NCI-H146 (cell line): ENCODE data around the gene PRKX.
"Not testable (repeated sequence)": the region's sequence is repeated elsewhere in the genome, so short reads cannot be mapped to it uniquely, and the experiment has no call there.

ENCODE experiments used
- DNase-seq: peaks from one replicate; lab custom pipeline; 2025; lab: John Stamatoyannopoulos, UW

Gene PRKX

DNA sequence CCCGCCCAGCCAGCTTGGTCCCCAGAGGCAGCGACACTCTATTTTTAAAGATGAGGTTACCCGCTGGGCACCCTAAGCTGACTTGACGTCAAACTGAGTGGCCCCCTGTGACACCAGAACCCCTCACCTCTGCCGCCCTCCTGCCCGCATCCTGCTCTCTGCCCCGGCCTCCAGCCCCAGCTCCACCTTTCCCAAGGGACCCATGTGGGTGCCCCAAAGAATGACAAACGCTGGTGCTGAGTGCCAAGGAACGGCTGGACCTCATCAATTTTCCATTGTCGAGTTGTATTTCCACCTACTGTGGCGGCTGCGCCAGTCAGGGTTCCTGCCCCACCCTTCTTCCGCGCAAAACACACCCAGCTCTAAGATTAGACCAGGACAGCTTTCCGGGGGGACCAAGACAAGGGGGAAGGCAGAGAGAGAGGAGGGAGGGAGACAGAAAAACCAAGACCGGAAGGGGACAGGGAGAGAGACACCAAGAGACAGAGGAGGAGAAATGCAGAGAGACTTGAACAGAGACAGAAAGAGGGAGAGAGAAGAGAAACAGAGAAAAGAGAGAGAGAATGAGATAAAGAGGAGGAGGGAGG, 2.0 kb downstream of the PRKX start:
- no peak for DNase-seq

DNA sequence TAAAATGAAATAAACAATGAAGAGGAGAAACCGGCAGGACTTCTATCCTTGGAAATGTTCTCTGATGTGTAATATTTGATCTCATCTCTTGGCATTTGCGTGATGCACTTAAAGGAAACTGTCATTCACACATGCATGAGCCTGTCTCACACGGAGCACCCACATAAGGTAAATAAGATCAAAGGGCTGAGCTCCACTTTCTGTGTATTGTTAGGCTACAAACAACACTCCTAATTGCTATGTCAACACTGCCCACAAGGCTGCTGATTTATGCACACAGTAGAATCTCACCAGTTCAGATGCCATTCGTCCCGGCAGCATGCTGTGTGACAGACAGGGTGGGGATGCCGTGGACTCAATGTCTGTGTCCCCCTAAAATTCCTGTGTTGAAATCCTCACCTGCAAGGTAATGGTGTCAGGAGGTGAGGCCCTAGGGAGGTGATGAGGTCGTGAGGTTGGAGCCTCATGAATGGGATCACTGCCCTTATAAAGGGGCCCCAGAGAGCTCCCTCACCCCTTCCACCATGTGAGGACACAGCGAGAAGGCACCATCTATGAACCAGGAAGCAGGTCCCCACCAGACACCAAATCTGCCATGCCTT, 5.7 kb downstream of the PRKX start:
- DNase-seq: peak; percentile 48

DNA sequence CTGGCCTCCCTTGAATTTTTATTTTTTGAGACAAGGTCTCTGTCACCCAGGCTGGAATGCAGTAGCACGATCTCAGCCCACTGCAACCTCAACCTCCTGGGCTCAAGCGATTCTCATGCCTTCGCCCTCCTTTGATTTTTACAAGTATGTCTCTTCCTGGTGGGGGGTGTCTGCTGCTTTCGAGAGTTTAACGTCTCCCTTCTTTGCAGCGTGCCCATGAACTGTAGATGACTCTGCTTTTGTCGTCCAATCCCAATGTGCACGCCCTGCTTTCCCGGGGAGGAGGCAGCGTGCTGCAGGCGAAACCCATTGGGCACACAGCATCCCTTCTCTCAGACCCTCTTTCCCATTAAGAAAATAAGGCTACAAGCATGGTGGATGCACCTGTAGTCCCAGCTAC, 7.0 kb downstream of the PRKX start:
- DNase-seq: no peak

DNA sequence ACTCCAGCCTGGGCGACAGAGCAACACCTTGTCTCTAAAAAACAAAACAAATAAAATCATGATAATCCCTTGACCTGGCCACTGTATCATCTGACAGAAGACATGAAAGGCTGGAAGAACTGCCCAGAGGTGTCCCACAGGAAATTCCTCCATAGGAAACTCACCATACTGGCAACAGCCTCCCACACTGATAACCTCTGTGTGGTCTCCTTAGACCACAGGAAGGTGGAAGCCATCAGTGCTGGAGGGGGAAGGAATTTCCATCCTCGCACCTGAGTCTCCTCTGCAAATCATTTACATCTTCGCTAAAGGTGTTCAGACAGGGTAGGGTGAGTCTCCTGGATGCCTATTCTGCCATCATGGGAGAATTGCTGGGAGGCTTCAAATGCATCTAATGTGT, 10.2 kb downstream of the PRKX start:
- not testable (repeated sequence) for DNase-seq

DNA sequence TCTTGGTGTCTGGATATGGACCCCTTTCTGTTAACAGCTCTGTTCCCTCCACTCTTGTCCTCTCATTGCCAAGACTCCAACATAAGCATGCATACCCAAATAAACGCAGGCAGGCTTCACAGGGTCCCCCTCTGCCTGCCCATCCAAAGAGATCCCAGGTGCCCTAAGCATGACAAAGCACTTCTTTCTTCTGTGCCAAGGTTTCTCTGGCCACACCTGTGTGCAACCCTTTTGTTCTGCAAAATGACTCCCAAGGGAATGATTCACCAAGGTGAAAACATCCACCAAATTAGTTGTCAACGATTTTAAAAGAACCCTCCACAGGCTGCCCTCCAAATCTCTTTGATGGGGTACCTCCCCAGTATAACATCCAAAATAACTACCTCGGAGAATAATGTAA, 11.4 kb downstream of the PRKX start:
- DNase-seq: not testable (repeated sequence)

DNA sequence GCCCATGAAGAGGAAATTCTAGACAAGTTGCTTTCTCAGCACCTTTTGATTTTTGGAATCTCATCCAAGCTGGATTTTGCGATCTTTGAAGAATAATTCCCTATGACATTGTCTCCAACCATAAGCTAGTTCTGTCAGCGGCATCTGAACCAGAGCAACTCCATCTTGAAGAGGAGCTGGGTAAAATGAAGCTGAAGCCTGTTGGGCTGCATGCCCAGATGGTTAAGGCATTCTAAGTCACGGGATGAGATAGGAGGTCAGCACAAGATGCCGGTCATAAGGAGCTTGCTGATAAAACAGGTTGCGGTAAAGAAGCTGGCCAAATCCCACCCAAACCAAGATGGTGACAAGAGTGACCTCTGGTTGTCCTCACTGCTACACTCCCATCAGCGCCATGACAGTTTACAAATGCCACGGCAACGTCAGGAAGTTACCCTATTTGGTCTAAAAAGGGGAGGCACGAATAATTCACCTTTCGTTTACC, 12.0 kb downstream of the PRKX start:
- not testable (repeated sequence) for DNase-seq

DNA sequence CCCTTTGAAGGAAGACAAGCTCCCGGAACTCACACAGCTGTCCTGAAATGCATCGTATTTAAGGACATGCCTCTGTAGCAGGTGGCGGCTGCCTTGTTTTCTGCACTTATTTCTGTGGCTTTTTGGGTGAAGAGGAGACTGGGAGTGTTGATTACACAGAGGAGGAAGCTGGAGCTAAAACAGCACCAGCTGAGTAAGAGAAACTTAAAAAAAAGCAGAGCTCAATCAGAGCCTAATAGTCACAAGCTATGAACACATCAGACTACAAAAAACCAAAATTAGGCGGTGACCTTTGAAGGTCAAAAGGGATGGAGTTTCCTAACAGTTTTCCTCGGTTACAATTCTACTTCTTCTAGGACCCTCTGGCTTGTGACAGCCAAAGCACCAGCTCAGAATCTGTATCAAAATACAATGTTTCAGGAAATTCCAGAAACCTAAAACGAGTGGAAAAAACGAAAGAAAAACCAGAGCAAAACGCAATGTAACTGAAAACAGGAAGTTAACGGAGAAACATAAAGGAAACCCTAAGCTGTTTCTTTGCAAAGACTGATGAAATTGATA, 13.5 kb downstream of the PRKX start:
- DNase-seq: no peak

DNA sequence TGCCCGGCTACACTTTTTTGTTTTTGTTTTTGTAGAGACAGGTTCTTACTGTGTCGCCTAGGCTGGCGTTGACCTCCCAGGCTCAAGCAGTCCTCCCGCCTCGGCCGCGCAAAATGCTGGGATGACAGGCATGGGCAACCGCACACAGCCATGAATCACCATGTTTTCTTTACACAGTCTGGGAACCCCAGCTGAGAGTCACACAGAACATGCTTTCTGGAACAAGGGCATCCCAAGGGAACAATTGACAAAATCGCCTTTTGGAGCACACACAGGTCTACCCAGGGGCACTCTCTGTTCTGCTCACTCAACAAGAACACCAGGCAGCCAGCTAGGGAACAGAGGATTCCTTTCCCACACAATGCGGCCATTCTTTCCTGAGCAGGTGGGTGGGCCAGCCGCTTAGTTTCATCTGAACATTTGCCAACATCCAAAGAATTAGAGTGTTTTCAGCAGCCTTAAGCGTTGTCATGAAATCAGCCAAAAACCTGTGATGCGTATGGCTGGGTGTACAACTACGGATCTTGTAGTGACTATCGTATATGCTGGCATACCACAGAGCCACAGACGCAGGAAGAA, 15.7 kb downstream of the PRKX start:
- peak; percentile 73 for DNase-seq

DNA sequence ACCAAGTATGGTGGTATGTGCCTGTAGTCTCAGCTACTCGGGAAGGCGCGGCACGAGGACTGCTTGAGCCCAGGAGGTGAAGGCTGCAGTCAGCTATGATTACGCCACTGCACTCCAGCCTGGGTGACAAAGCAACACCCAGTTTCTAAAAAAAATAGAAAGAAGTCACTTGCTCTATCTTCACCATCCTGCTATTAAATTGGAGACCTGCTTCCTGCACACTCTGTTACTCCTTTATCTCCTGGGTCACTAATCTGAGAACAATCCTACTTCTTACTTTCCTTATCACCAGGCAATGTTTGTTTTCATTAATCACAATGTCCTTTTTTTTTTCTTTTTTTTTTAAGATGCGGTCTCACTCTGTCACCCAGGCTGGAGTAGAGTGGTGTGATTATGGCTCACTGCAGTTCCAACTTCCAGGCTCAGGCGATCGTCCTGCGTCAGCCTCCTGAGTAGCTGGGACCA, 16.2 kb downstream of the PRKX start:
- peak; percentile 37 for DNase-seq

DNA sequence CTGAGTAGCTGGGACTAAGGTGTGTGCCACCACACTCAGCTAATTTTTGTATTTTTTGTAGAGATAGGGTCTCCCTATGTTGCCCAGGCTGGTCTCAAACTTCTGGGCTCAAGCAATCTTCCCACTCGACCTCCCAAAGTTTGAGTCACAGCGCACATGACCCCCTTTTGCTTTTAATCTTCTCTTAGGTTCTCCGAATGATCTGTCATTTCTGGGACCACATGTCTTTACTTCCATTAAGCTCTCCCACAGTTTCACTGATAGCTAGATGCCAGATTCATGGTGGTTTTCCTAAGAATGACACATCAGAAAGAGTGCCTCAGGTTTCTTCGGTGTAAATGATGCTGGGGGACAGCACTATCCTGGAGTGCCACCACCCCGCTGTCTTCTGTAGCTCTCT, 17.9 kb downstream of the PRKX start:
- no peak for DNase-seq

DNA sequence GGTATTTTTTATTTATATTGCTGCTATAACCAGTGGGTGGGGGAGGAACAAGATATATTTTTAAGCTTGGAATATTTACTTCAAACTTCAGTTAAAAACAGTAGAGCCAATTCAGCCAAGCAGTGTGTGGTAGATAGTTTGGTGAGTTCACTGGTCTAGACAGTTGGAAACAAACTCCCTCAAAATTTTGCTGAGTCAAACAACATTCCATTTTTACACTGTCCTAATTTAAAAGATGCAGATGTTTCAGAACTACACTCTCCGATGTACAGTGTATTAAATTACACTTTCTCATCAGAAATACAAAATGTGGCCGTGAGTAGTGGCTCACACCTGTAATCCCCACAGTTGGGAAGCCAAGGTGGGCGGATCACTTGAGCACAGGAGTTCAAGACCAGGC, 23.3 kb downstream of the PRKX start:
- DNase-seq: no peak

DNA sequence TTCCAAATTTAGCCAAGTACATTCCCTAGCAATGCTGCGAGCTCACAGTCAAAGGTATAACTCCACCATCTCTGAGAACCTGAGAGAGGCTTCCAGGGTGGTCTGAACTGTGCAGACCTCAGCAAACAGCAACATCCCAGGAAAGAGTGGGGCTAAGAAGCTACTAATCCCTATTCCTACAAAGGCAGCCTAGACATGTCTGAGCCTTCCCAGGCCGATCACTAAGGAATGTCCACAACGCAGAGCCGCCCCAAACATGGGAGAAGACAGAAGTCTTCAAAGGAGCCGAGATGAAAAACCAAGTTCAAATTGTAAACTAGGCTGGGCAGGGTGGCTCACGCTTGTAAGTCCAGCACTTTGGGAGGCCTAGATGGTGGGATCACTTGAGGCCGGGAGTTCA, 30.2 kb downstream of the PRKX start:
- not testable (repeated sequence) for DNase-seq

DNA sequence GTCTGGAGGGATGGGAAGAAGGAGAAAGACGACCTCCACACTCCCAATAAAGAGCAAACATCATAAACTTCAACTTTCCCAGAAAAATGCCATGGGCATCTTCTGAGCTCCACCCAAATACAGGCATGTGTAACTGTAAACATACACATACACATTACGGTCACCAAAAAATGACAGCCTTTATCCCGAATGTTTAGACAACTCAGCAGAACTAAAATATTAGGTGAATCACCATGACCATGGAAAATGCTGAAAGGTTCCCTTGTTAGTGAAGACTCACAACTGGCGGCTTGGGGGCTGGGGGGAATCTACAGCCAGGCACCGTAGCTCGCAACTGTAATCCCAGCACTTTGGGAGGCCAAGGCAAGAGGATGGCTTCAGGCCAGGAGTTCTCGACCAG, 33.0 kb downstream of the PRKX start:
- no peak for DNase-seq

DNA sequence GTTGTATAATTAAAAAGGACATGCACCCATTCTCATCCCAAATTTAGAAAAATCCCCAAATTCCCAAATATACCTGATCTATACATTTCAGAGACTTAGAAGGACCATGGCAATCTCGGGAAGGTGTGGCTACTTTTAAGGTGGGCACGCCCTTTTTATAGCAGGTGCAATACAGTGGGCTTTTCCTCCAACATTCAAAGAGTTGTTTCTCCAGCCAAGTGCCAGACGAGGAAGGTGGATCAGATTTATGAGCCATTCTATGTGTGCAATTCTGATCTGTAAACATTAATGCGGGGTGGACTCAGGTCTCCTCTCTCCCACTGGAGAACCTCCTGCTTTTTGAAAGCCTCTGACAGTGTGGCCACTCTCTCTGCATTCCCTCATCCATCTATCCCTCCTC, 33.8 kb downstream of the PRKX start:
- no peak for DNase-seq

DNA sequence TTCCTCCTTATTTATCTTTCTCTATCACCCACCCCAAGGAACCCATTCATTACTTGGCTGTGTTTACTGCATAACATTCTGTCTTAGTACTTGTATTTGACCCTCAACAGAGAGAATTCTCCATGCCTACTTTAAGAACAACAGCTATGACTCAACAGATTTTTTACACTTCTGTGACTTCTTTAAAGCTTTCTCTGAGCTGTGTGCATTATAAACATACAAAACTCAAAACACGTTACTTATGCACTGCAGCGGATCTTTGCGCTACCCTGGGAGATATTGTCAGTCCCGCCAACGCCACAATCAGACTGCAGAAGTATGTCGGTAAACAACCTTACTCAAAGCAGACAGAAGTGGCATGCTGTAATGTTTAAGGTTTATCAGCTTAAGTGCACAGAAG, 35.1 kb downstream of the PRKX start:
- DNase-seq: no peak

DNA sequence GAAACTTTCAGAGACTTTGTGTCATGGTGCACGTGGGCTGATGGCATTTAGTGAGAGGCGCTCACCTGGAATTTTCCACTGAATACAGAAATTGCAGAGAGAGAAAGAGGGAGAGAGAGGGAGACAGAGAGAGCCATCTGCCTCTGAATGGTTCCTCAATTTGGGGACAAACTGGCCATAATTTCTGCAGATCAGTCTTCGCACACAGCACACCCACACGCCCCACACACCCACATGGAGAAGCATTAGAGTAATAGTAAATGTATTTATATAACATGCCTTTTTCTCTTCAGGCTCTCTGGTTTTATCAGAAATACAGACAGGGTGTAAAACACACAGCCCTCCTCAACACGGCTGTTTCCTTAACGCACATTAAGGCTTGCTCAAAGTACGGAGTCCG, 38.6 kb downstream of the PRKX start:
- DNase-seq: no peak

DNA sequence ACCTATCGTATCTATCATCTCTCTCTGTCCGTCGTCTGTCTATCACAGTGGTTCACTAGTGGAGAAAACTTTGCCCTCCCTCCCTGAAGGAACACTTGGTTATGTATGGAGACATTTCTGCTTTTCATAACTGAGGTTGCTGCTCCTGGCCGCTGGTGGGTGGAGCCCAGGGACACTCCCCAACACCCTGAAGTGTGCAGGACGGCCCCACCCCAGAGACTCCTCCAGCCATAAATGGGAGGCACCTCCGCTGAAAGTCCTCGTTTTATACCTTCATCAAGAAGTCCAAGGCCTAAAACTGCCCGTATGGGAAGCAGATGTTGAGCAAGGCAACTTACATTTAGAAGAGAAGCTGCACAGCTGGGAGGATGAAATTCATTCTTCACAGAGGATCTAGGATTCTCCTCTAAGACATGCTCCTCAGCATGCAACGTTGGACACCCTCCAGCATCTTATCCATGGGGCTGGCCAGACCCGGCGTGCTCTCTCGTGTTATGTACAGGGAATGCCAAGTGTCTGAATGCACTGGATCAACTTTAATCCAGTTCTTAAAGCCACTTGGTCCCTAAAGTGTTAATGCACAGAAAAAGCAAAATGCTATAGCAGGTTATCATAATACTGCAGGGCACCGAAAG, 43.5 kb downstream of the PRKX start:
- no peak for DNase-seq

DNA sequence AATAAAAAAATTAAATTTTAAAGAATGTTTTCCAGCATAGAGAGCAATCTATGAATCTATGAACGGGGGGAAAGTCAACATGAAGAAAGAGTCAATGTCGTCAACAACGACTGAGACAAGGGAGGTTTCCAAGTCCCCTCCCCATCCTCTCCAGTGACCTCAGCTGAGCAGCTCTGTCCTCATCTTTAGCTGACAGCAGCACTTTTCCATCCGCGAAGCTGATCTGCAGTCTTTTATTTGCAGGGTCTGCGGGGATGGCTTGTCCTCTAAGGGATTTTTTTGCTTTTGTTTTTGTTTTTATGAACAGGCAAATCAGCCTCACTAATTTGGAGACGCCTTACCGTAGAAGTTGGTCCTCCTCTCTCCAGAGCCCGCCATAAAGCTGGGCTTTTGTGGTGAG, 46.5 kb downstream of the PRKX start:
- no peak for DNase-seq

DNA sequence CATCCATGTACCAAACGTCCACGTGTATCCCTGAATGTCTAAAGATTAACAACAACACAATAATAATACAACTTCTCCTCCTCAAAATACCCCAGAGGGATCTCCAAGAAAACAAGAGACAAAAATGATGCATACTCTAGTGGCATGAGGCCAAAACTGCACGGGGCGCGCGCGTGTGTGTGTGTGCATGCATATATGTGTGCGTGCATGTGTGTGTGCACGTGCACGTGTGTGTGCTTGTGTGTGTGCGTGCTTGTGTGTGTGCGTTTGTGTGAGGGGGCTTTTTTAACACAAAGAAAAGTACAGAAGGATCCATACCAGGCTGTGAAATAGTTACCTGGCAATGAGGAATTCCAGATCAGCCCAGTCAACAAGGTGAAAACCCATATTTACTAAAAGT, 48.5 kb downstream of the PRKX start:
- DNase-seq: no peak

DNA sequence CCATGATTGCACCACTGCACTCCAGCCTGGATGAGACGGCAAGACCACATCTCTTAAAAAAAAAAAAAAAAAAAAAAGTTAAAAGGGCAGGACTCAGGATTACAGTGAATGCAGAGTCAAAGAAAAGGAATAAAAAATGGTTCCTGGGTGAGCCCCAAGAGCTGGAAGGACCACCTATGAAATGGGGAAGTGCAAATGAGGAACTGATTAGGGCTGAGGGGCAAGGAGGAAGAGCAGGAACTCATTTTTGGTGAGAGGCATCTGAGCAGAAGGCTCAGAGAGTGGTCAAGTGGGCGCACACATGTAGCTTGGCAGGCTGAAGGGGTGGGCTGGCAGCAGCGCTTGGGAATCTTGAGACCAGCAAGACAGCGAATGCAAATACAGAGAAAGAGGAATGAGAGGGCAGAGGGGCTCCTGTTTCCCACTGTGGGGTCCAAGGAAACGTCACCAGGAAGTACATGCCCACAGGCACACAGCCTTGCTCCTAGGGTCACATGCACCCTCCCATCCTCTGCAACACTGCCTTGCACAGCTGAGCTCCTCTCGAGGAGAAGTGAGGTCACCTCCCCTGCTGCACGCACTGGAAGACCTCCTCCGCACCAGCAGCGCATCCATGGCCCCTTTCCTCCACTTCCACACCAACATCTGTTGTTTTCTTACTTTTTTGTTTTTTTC, 49.7 kb downstream of the PRKX start:
- DNase-seq: not testable (repeated sequence)

DNA sequence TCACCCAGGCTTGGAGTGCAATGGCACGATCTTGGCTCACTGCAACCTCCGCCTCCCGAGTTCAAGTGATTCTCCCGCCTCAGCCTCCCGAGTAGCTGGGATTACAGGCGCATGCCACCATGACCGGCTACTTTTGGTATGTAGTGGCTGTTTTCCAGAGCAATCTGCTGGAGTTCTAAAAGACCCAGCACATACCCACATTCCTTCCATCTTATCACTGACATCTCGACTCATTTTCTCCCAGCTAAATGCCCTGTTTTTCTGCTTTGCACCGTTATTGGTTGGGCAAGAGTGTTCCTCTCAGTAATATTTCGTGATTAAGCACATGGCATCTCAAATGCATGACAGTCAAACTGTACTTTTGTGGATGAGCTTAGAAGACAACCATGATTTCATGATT, 53.7 kb downstream of the PRKX start:
- DNase-seq: no peak

DNA sequence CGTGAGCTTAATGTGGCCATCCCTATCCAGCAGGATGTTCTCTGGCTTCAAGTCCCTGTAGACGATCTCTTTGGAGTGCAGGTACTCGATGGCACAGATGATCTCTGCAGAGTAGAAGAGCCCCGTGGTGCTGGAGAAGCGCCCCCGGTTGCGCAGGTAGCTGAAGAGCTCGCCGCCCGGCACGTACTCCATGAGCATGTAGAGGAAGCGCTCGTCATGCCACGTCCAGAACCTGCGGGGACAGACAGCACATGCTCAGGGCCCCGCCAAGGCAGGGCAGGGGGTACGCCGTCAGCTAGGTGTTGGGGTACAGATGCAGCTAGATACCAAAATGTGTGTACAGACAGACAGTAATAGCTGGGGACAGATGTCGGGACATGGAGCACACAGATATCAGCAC, 58.3 kb downstream of the PRKX start:
- DNase-seq: no peak
